Embryonic facial prominence (tissue), 1 donor: Measurements from ENCODE around the gene CHAF1A.

Source experiments
- DNase-seq: peaks from one replicate; pipeline ENCODE4 v3.0.0-alpha.2; 2016; ENCODE audit errors: extremely low spot score

CHAF1A gene

DNA sequence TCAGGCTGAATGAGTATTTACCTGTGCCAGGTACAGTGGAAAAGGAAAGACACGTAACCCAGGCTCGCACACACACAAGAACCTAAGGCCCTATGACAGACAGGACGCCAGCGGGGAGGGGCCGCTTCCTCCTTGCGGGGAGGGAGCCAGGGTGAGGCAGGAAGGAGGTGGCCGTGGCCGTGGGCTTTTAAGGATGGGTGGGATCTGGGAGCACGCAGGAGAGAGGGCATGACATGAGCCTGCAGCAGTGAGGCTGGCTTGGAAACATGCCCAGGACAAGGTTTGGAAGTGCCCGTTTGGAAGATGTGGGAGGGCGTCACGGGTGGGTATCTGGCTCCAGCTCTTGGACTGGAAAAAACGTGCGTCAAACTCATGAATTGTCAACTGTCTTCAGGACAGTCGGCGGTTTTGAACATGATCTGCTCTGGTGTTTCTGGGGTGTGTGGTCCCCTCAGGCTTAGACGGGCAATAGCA is 22.1 kb upstream of the CHAF1A start:
- no peak for DNase-seq

- no peak for DNase-seq
Observed at GRCh38 chr19:4385291-4386040, 17.0 kb upstream of the CHAF1A start.

DNA sequence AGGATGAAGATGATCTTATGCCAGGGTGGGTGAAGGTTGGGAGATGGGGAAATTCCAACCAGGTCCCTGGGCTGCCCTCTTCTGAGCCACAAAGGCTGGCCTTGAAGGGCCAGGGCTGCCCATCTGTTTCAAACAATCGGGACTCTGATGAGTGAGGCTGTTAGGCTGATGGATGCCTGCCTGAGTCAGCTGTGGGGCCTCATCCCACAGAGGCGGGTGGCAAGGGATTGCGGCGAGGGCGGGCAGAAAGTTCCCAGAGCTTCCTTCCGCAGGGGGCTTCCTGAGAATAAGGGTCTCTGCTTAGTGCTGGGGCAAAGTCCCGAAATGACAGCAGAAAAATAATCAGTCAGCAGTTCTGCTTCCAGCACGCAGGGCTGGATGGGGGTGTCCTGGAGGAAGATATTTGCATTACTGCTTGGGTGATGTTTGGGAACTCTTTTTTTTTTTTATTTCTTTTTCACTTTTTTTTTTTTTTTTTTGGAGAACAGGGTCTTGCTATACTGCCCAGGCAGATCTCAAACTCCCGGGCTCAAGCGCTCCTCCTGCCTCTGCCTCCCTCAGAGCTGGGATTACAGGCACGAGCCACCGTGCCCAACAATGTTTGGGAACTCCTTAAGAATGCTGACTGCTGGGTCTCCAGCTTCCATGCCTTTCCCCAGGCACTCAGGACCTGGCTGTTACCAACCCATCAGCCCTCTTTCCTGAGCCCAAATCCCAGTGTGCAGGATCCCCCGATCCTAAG is 16.2 kb upstream of the CHAF1A start:
- no peak for DNase-seq

GRCh38 chr19:4388337-4389063 is 13.9 kb upstream of the CHAF1A start:
- no peak for DNase-seq

DNA sequence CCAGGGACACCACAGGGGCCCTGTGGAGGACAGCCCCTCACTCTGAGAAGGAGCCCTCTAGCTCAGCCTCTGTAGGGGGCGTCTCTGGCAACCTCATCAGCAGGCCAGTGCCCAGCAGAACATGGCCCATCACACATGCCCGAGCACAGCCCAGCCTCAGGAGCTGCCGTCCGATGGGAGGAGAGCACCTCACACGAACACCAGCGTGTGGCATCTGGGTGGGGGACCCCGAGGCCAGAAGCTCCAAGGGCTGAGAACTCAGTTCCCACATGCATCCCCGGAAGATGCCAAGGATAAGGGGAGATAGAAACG is 13.4 kb upstream of the CHAF1A start:
- no peak for DNase-seq

- DNase-seq = no peak
Observed at GRCh38 chr19:4389511-4390016, 12.9 kb upstream of the CHAF1A start.

DNA sequence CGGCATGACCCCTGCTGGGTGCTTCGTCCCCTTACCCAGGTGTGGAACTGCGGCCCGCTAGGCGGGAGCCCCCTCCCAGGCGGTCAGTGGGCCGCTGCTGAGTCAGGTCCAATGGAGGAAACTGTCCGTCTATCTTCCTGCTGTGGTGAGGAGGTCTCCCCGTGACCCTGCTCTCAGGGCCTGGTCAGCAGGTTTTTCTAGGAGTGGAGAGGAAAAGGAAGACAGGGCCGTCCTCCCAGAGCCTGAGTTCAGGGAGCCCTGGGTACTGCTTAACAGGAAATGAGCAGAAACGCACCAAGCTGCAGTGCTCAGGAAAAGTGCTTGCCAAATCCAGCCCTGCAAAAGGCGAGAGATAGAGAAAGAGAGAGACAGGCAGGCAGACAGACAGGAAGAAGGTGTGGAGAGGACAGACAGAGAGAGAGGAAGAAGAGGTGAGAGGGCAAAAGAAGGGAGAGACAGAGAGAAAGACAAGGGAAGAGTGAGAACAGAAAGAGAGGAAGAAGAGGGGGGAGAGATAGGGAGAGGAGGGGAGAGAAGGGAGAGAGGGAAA is 12.3 kb upstream of the CHAF1A start:
- DNase-seq = no peak

GRCh38 chr19:4390567-4391305 is 11.7 kb upstream of the CHAF1A start:
- DNase-seq = no peak

DNA sequence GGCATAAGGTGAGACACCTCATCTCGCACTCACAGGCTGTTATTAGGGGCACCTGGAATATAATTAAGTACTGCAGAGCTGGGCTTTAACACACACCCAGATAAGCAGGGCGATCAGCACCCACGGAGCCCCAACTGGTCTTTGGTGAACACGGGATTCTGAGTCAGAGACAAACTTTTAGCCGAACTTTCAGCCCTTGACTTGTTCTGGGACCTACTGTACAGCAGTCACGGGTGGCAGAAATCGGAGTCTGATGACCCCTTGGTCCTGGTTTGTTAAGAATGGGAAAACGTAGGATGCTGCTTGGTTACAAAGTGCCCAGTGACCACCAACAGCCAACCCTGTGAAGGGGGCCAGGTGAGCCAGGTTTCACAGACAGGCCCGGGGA is 11.1 kb upstream of the CHAF1A start:
- DNase-seq = no peak

- no peak for DNase-seq
Observed at GRCh38 chr19:4391701-4392483, 10.5 kb upstream of the CHAF1A start.

- DNase-seq = no peak
Observed at GRCh38 chr19:4393947-4394590, 8.4 kb upstream of the CHAF1A start.

DNA sequence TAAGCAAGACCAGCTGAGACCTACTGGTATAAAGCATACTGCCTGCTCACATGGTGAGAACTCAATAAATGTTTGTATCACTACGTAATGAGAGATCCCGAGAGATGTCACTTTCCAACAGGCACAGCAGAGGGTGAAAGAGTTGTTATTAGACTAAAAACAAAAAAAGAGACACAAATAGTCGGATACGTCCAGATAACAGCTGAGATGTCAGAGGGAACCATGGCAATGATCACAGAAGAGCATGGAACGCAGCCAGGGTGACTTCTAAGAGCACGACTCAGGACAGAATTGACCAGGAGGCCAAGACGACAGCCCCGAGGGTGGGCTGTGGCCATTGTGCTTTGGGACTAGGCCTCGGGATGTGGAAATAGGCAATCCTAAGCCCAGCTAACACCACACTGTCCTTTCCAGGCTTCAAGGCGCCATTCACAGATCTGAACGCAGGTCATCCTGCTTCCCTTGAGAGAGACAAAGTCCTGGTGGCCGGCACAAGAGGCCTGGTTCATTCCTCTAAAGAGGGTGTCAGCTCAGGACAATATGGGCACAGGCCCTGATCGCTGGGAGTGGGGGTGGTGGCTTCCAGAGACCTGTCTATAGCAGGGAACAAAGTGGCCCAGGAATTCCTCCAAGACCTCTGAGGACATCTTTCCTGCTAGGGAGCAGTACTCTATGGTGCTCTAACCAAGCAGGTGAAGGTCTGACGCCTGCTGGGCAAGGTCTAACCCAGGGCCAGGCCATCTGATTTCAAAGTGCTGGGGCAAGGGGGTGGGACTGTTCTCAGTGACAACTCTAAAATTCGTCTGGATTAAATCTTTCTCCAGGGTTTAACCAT is 5.3 kb upstream of the CHAF1A start:
- DNase-seq = no peak

- DNase-seq = no peak
Observed at GRCh38 chr19:4399812-4400134, 2.7 kb upstream of the CHAF1A start.

DNA sequence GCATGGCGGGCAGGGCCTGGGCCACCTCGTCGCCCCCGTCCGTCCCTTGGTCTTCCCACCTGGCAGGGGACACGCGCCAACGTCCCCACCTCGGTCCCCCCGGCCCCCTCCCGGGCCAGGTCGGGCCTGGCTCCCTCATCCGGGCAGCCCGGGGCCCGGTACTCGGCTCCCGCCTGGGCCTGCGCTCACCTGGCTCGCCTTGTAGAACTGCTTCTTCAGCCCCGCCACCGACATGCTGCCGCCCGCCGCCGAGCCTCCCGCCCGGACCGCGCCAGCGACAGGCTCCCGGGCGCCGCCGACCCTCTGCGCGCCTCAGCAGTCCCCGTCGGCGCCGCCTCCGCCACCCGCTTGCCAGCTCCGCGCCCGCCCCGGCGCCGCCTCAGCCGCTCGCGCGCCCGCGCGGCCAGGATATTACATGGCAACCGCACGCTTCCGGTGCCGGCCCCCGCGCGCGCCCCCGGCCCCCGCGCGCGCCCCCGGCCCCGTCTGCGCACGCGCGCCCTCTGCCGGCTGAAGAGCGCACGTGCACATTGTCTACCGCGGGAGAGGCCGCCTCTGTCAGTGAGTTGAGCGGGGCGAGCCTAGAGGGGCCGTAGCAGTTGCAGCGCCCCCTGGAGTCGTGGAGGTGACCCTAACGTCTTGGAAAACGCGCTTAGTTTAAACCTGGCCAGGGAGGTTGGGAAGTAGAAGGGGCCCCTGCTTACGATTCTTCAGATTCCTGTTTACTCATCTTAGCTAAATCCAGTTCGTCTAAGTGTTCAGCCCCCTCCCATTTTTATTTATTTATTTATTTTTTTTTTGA is 2.1 kb upstream of the CHAF1A start, which contains the start of gene SH3GL1:
SH3GL1 (minus strand) TSS at position 413 of the 802 bp plus-strand sequence; CDS start at position 234, 179 bp downstream.
- peak; percentile 92 for DNase-seq

- no peak for DNase-seq
Observed at GRCh38 chr19:4401769-4402170, 670 bp upstream of the CHAF1A start.

DNA sequence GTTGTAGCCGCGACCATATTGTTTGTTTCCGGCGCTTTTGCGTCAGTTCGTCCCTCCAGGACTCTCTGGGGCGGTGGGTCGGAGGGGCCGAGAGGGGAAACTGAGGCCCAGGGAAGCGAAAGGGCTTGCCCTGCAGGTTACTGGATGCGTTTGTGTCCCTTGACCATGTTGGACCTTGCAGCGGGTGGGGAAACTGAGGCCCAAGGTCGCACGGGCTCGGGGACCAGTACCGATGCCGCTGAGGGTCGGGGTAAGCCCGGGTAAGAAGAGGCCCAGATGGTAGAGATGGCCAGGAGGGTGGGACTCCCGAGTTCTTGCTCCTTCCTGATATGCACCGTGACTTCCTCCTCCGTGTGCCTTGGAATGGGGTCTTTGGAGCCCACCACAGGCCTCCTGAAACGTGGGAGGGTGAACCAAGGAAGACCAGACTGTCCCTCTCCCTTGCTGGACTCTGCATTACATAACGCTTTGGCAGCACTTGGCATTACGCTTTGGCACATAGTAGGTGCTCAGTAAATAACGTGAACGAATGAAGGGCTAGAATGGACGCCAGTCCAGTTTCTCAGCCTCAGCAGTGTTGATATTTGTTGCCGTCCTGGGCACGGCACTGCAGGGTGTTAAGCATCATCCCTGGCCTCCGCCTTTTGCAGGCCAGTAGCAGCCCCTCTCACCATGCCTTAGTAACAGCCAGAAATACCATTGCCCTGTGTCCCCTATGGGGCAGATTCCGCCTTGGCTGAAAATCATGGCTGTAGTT is 743 bp downstream of the CHAF1A start:
- no peak for DNase-seq

GRCh38 chr19:4405977-4406376 is 3.5 kb downstream of the CHAF1A start:
- DNase-seq = no peak

DNA sequence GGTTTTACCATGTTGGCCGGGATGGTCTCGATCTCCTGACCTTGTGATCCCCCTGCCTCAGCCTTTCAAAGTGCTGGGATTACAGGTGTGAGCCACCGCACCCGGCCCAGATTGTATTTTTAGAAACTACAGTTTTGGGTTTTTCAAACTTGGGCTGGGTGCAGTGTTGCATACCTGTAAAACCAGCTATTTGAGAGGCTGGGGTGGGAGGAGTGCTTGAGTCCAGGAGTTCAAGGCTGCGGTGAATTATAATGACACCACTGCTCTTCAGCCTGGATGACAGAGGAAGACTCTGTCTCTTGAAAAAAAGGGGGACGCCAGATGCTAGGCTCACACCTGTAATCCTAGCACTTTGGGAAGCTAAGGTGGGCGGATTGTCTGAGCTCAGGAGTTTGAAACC is 4.2 kb downstream of the CHAF1A start:
- no peak for DNase-seq
